ENCODE measurements around the gene ASTN2.

ASTN2 gene

GRCh38 chr9:116705531-116705930 is 709.3 kb downstream of the ASTN2 start:
- Histone ChIP-seq H3K9me3 (ENCODE audit: low read length) (no peaks in the 10 kb centered on the region), H3K36me3 (ENCODE audit: insufficient read depth, low read length) (no peaks in the 10 kb centered on the region), H3K27me3 (ENCODE audit: control insufficient read depth in 1 of 2, insufficient read depth in 2 of 2, low read length in 2 of 2) (no peaks in the 10 kb centered on the region), H3K4me3 (ENCODE audit: low read depth in 1 of 2, low read length in 2 of 2) (no peak overlapping the region), H3K4me1 (ENCODE audit: insufficient read depth, low read length) (peaks cover 19% of the 10 kb centered on the region), H3K27ac (ENCODE audit: low read depth, low read length) (no peak overlapping the region), H3K9ac (ENCODE audit: low read length) (no peak overlapping the region)

DNA sequence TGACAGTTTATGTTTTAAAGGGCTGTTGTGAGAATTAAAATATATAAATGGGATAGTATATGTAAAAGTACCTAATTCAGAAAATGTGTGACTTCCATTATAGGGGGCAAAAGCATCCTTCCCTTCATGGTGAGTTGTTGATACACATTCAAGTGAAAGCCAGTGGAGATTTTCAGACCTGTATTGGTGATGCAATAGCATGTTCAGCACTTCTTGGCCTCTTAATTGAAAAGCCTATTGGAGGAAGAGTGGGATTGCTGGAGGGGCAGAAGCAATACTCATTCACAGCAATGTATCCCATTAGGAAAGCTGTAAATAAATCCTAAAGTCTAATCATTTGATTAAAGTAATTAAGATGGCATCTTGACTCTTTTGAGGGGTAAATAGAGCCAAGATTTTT is 710.4 kb downstream of the ASTN2 start:
- Histone ChIP-seq H3K9me3 (ENCODE audit: low read length) (no peaks in the 10 kb centered on the region), H3K4me1 (ENCODE audit: insufficient read depth, low read length) (peaks cover 19% of the 10 kb centered on the region), H3K9ac (ENCODE audit: low read length) (no peak overlapping the region), H3K27me3 (ENCODE audit: control insufficient read depth in 1 of 2, insufficient read depth in 2 of 2, low read length in 2 of 2) (no peaks in the 10 kb centered on the region), H3K27ac (ENCODE audit: low read depth, low read length) (no peak overlapping the region), H3K36me3 (ENCODE audit: insufficient read depth, low read length) (peaks cover 8% of the 10 kb centered on the region), H3K4me3 (ENCODE audit: low read depth in 1 of 2, low read length in 2 of 2) (no peak overlapping the region)

DNA sequence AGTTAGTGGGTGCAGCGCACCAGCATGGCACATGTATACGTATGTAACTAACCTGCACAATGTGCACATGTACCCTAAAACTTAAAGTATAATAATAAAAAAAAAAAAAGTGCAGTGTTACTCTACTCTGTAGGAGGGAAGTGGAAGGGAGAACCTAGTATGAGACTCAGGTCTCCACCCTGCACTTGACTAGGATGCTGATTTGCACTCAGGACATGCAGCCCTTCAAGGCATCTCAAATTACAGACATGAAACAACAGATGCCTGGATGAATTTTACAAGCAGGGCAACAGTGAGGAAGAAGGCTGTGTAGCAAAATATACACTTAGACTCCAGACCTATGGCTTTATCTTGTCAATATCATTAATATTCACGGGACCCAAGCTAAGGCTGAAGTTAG is 711.2 kb downstream of the ASTN2 start:
- Histone ChIP-seq H3K4me3 (ENCODE audit: low read depth in 1 of 2, low read length in 2 of 2) (no peak overlapping the region), H3K27ac (ENCODE audit: low read depth, low read length) (no peak overlapping the region), H3K27me3 (ENCODE audit: control insufficient read depth in 1 of 2, insufficient read depth in 2 of 2, low read length in 2 of 2) (no peaks in the 10 kb centered on the region), H3K9ac (ENCODE audit: low read length) (no peak overlapping the region), H3K9me3 (ENCODE audit: low read length) (no peaks in the 10 kb centered on the region), H3K4me1 (ENCODE audit: insufficient read depth, low read length) (peaks cover 19% of the 10 kb centered on the region), H3K36me3 (ENCODE audit: insufficient read depth, low read length) (peaks cover 17% of the 10 kb centered on the region)

DNA sequence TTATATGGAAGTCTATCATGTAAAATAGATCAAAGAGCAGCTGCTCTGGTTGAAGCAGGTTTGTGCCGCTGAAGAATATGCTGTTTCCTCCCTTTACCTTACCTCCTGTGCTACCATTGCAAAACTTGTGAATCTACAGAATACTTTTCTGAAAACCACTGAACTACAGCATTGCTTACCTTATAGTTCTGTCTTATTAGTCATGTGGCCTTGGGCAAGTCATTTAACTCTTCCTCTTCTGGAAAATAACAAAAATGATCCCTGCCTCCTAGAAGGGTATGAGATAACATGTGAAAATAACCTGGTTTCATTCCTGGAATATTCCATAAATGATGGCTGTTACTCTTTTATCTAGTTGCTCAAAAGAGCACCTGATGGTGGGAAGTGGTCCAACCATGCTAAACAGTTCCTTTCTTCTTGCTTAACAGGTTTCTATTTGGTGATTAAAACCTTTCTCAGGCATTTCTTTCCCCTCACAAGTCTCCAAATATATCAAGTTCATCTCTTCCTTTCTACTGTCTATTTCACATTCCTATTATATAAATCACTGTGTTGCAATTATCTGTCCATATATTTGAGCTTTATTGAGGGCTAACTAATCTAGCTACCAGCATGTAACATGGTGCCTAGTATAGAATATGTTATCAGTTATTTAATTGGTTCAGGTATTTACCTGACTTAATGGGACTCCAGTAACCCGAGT is 712.8 kb downstream of the ASTN2 start:
- Histone ChIP-seq H3K27ac (ENCODE audit: low read depth, low read length) (no peak overlapping the region), H3K36me3 (ENCODE audit: insufficient read depth, low read length) (peaks cover 30% of the 10 kb centered on the region), H3K9ac (ENCODE audit: low read length) (no peak overlapping the region)

GRCh38 chr9:116700882-116701865 is 713.7 kb downstream of the ASTN2 start:
- Histone ChIP-seq H3K36me3 (ENCODE audit: insufficient read depth, low read length) (peaks cover 30% of the 10 kb centered on the region), H3K9me3 (ENCODE audit: low read length) (no peaks in the 10 kb centered on the region), H3K9ac (ENCODE audit: low read length) (no peak overlapping the region), H3K27ac (ENCODE audit: low read depth, low read length) (no peak overlapping the region), H3K27me3 (ENCODE audit: control insufficient read depth in 1 of 2, insufficient read depth in 2 of 2, low read length in 2 of 2) (no peaks in the 10 kb centered on the region), H3K4me1 (ENCODE audit: insufficient read depth, low read length) (peaks cover 16% of the 10 kb centered on the region), H3K4me3 (ENCODE audit: low read depth in 1 of 2, low read length in 2 of 2) (no peak overlapping the region)

More for the DNA sequence above, 712.8 kb downstream of the ASTN2 start:
- Histone ChIP-seq H3K9me3 (ENCODE audit: low read length) (no peaks in the 10 kb centered on the region), H3K4me1 (ENCODE audit: insufficient read depth, low read length) (peaks cover 19% of the 10 kb centered on the region), H3K27me3 (ENCODE audit: control insufficient read depth in 1 of 2, insufficient read depth in 2 of 2, low read length in 2 of 2) (no peaks in the 10 kb centered on the region), H3K4me3 (ENCODE audit: low read depth in 1 of 2, low read length in 2 of 2) (no peak overlapping the region)

GRCh38 chr9:116700279-116700678 is 714.6 kb downstream of the ASTN2 start:
- no peak overlapping the region for H3K27ac ChIP-seq (ENCODE audit: low read depth, low read length)
- peaks cover 30% of the 10 kb centered on the region for H3K36me3 ChIP-seq (ENCODE audit: insufficient read depth, low read length)
- H3K4me1 ChIP-seq (ENCODE audit: insufficient read depth, low read length) = peaks cover 10% of the 10 kb centered on the region
- no peaks in the 10 kb centered on the region for H3K27me3 ChIP-seq (ENCODE audit: control insufficient read depth in 1 of 2, insufficient read depth in 2 of 2, low read length in 2 of 2)
- H3K9ac ChIP-seq (ENCODE audit: low read length) = no peak overlapping the region
- H3K4me3 ChIP-seq (ENCODE audit: low read depth in 1 of 2, low read length in 2 of 2) = no peak overlapping the region
- H3K9me3 ChIP-seq (ENCODE audit: low read length) = no peaks in the 10 kb centered on the region

GRCh38 chr9:116697887-116698286 is 717.0 kb downstream of the ASTN2 start:
- Histone ChIP-seq H3K4me3 (ENCODE audit: low read depth in 1 of 2, low read length in 2 of 2) (no peak overlapping the region), H3K4me1 (ENCODE audit: insufficient read depth, low read length) (peaks cover 14% of the 10 kb centered on the region), H3K36me3 (ENCODE audit: insufficient read depth, low read length) (peaks cover 30% of the 10 kb centered on the region), H3K27ac (ENCODE audit: low read depth, low read length) (no peak overlapping the region), H3K9ac (ENCODE audit: low read length) (no peak overlapping the region), H3K27me3 (ENCODE audit: control insufficient read depth in 1 of 2, insufficient read depth in 2 of 2, low read length in 2 of 2) (no peaks in the 10 kb centered on the region), H3K9me3 (ENCODE audit: low read length) (no peaks in the 10 kb centered on the region)

- H3K36me3 ChIP-seq (ENCODE audit: insufficient read depth, low read length) = peaks cover 30% of the 10 kb centered on the region
- H3K27me3 ChIP-seq (ENCODE audit: control insufficient read depth in 1 of 2, insufficient read depth in 2 of 2, low read length in 2 of 2) = no peaks in the 10 kb centered on the region
- H3K9me3 ChIP-seq (ENCODE audit: low read length) = no peaks in the 10 kb centered on the region
- H3K9ac ChIP-seq (ENCODE audit: low read length) = no peak overlapping the region
- no peak overlapping the region for H3K4me3 ChIP-seq (ENCODE audit: low read depth in 1 of 2, low read length in 2 of 2)
- H3K4me1 ChIP-seq (ENCODE audit: insufficient read depth, low read length) = peaks cover 19% of the 10 kb centered on the region
- H3K27ac ChIP-seq (ENCODE audit: low read depth, low read length) = no peak overlapping the region
These were observed 717.5 kb downstream of the ASTN2 start for GRCh38 chr9:116697362-116697761.

DNA sequence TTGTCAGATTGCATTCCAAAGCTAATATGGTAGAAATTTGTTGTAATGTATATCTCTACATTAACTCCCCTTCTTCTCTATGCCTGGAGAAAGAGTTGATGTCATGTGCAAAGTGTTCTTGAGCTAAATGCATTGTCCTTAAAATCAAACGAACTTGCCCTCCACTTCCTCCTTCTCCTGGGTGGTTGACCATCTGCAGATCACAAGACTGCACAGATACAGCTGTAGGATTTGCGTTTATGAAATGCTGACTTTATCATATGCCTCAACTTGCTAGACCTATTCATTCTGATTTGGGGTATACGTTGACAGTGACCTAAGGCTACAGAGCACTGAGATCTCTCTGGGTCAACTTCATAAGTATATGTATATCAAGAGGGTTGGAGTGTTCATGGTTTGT is 719.4 kb downstream of the ASTN2 start:
- no peak overlapping the region for H3K27ac ChIP-seq (ENCODE audit: low read depth, low read length)

GRCh38 chr9:116694785-116695291 is 720.0 kb downstream of the ASTN2 start:
- Histone ChIP-seq H3K27ac (ENCODE audit: low read depth, low read length) (no peak overlapping the region), H3K9me3 (ENCODE audit: low read length) (no peaks in the 10 kb centered on the region), H3K9ac (ENCODE audit: low read length) (no peak overlapping the region), H3K27me3 (ENCODE audit: control insufficient read depth in 1 of 2, insufficient read depth in 2 of 2, low read length in 2 of 2) (no peaks in the 10 kb centered on the region), H3K4me1 (ENCODE audit: insufficient read depth, low read length) (peaks cover 19% of the 10 kb centered on the region), H3K36me3 (ENCODE audit: insufficient read depth, low read length) (peaks cover 25% of the 10 kb centered on the region), H3K4me3 (ENCODE audit: low read depth in 1 of 2, low read length in 2 of 2) (no peak overlapping the region)

More for the DNA sequence above, 719.4 kb downstream of the ASTN2 start:
- Histone ChIP-seq H3K9ac (ENCODE audit: low read length) (no peak overlapping the region), H3K9me3 (ENCODE audit: low read length) (no peaks in the 10 kb centered on the region), H3K4me3 (ENCODE audit: low read depth in 1 of 2, low read length in 2 of 2) (no peak overlapping the region), H3K27me3 (ENCODE audit: control insufficient read depth in 1 of 2, insufficient read depth in 2 of 2, low read length in 2 of 2) (no peaks in the 10 kb centered on the region), H3K36me3 (ENCODE audit: insufficient read depth, low read length) (peaks cover 30% of the 10 kb centered on the region), H3K4me1 (ENCODE audit: insufficient read depth, low read length) (peaks cover 15% of the 10 kb centered on the region)

- no peak overlapping the region for H3K27ac ChIP-seq (ENCODE audit: low read depth, low read length)
- peaks cover 10% of the 10 kb centered on the region for H3K36me3 ChIP-seq (ENCODE audit: insufficient read depth, low read length)
- H3K4me3 ChIP-seq (ENCODE audit: low read depth in 1 of 2, low read length in 2 of 2) = no peak overlapping the region
- H3K4me1 ChIP-seq (ENCODE audit: insufficient read depth, low read length) = peaks cover 34% of the 10 kb centered on the region
- no peak overlapping the region for H3K9ac ChIP-seq (ENCODE audit: low read length)
- no peaks in the 10 kb centered on the region for H3K27me3 ChIP-seq (ENCODE audit: control insufficient read depth in 1 of 2, insufficient read depth in 2 of 2, low read length in 2 of 2)
- H3K9me3 ChIP-seq (ENCODE audit: low read length) = no peaks in the 10 kb centered on the region
These were observed 721.6 kb downstream of the ASTN2 start for GRCh38 chr9:116693233-116693731.

Data from muscle layer of colon (tissue), 2 donors.